Adrenal gland (tissue), 12 donors: ENCODE measurements around the gene HIC1. TPM values are rescaled to one million over a fixed set of nuclear protein-coding genes. Genes with fewer than 3 reads are reported as not detected.

ENCODE experiments used
- DNase-seq, 7 donors: peaks; one replicate each; pipeline ENCODE4 v3.0.0-alpha.2; 2019 to 2020
- H3K27ac ChIP-seq, 5 donors: fragments of 200-600 bp; sonication (generic) in 4 of 5; 1 replicate in 3 of 5; 2 replicates in 2 of 5; pipeline versions ENCODE4 v1.5.1 to v1.8.0; 2016 to 2020; ENCODE audit warnings: mild to moderate bottlenecking in 1 of 5
- H3K27me3 ChIP-seq: fragments of 200-600 bp; 2 replicates; pipeline ENCODE4 v1.8.0; 2021
- H3K36me3 ChIP-seq, 2 donors: fragments of 200-600 bp; replicated peaks in 1 of 2; 1 replicate in 1 of 2; 2 replicates in 1 of 2; pipeline versions ENCODE4 v1.5.1 to v1.8.0; 2018 to 2022
- H3K4me1 ChIP-seq, 2 donors: fragments of 200-600 bp; replicated peaks in 1 of 2; 1 replicate in 1 of 2; 2 replicates in 1 of 2; pipeline versions ENCODE4 v1.5.1 to v1.8.0; 2018 to 2021
- H3K4me3 ChIP-seq, 4 donors: fragments of 200-600 bp; sonication (generic) in 3 of 4; one replicate each; pipeline ENCODE4 v1.5.1; 2016 to 2018
- H3K9me3 ChIP-seq, 3 donors: fragments of 200-600 bp; sonication (generic) in 1 of 3; replicated peaks in 1 of 3; 1 replicate in 2 of 3; 2 replicates in 1 of 3; pipeline versions ENCODE4 v1.5.1 to v1.8.0; 2016 to 2021
- CTCF ChIP-seq, 6 experiments: fragments of 450-650 bp in 4 of 6; fragments of 200-600 bp in 2 of 6; sonication (generic) in 1 of 6; IDR thresholded peaks; 1 replicate in 5 of 6; 2 replicates in 1 of 6; pipeline versions ENCODE4 v1.5.1 to v1.8.0; 2016 to 2021; ENCODE audit warnings: antibody characterized with exemption in 6 of 6, mild to moderate bottlenecking in 2 of 6, moderate library complexity in 1 of 6
- POLR2A ChIP-seq, 2 donors: fragments of 450-650 bp; IDR thresholded peaks; one replicate each; pipeline ENCODE4 v1.6.1; 2017; ENCODE audit warnings: antibody characterized with exemption in 2 of 2, mild to moderate bottlenecking in 2 of 2, moderate library complexity in 1 of 2
- WGBS, 4 donors: extraction: QIAGEN DNeasy Blood & Tissue Kit in 2 of 4; methylation state at CpG; one replicate each; pipeline versions ENCODE4 v1.1.5 to v1.1.7; 2013 to 2017; 5-methylcytosine and 5-hydroxymethylcytosine counted together
- intact Hi-C, 2 donors: fragments of 100-400 bp; cut with DNase I; formaldehyde crosslinking; loops; one replicate each; pipeline versions ENCODE4 v1.14.1 to v1.15.0; 2022 to 2023
- polyA plus RNA-seq, 3 donors: library from polyadenylated mRNA; stranded (reverse); fragments of 200-250 nt in 2 of 3; fragments of 350-450 nt in 1 of 3; fragmentation: Illumina TruSeq in 1 of 3; extraction: RNeasy Lipid Tissue Mini Kit (QIAGEN cat#74804) in 1 of 3; gene quantifications; one replicate each; pipeline ENCODE4 v1.2.3, GENCODE V29; 2013 to 2014
- total RNA-seq, 9 donors: library from RNA; depleted of rRNA in 4 of 9; stranded (reverse); fragments of >200 nt in 4 of 9; fragments of 120-200 nt in 1 of 9; fragmentation: NEBNext Ultra II Directional in 1 of 9; extraction: Animal tissue kit (Norgen Biotek cat#: 25700) in 1 of 9; gene quantifications; one replicate each; pipeline versions ENCODE4 v1.1.0 to v1.2.4, GENCODE V29; 2013 to 2023
- donor health status: healthy with polysubstance abuse.
- donor health status: Bipolar disorder and iron deficiency.
- donor health status: DM: yes; HTN: yes; CAD: no.
- donor health status: DM: no; HTN: no; CAD: no.
- donor health status: DM: no; HTN: no; CAD: no.
- donor health status: DM: yes; HTN: yes; CAD: no.

The HIC1 gene
- total and polyA plus RNA-seq, 12 donors: 0.92 to 61.8 (median 23.9) TPM

- 1 to 6% (median 2%) methylated on average over 13 to 55 of the region's 55 CpGs for WGBS, 4 donors
- Histone ChIP-seq H3K4me3 (peak overlapping the region in 2 of 4 donors; percentile 55 to 85), H3K9me3 (no peaks in the 10 kb centered on the region), H3K4me1 (peaks cover 9 to 44% of the 10 kb centered on the region in 2 donors), H3K27ac (peak overlapping the region in 3 of 5 donors; percentile 66 to 83 (median 72)), H3K27me3 (no peaks in the 10 kb centered on the region), H3K36me3 (no peaks in the 10 kb centered on the region)
- intact Hi-C loops: loop anchor here in 1 of 2 donors (5.0 kb wide), 1 partner anchor 118 kb away; no protein-coding TSS in a partner anchor
- TF ChIP-seq POLR2A (IDR thresholded peaks at IDR 0.05): no peak
- peak; percentile 45 to 87 (median 78) for TF ChIP-seq CTCF (IDR thresholded peaks at IDR 0.05)
- peak; percentile 80 to 92 (median 85) for DNase-seq
Measured at GRCh38 chr17:2025622-2026309, 29.1 kb upstream of the HIC1 start.

- Histone ChIP-seq H3K9me3 (no peaks in the 10 kb centered on the region), H3K4me1 (peaks cover 14 to 44% of the 10 kb centered on the region in 2 donors), H3K4me3 (no peak overlapping the region), H3K27me3 (no peaks in the 10 kb centered on the region), H3K27ac (peak overlapping the region in 3 of 5 donors; percentile 14 to 58 (median 46)), H3K36me3 (no peaks in the 10 kb centered on the region)
- WGBS, 4 donors: 23 to 65% (median 52%) methylated on average over 8 to 11 of the region's 11 CpGs
- TF ChIP-seq POLR2A (IDR thresholded peaks at IDR 0.05) (no peak), CTCF (IDR thresholded peaks at IDR 0.05) (no peak)
- intact Hi-C loops: loop anchor here in 1 of 2 donors (5.0 kb wide), 1 partner anchor 120 kb away; no protein-coding TSS in a partner anchor
- DNase-seq: peak in 6 of 7 donors; percentile 45 to 71 (median 64)
Measured at GRCh38 chr17:2027528-2028233, 27.2 kb upstream of the HIC1 start.

GRCh38 chr17:2028234-2028614, 26.7 kb upstream of the HIC1 start:
- intact Hi-C loops: loop anchor here in 1 of 2 donors (5.0 kb wide), 1 partner anchor 121 kb away; no protein-coding TSS in a partner anchor
- 89 to 94% (median 91%) methylated on average over 5 of the region's 5 CpGs for WGBS, 4 donors
- no peak for TF ChIP-seq CTCF (IDR thresholded peaks at IDR 0.05)
- TF ChIP-seq POLR2A (IDR thresholded peaks at IDR 0.05): no peak

GRCh38 chr17:2028737-2029136, 26.2 kb upstream of the HIC1 start:
- Histone ChIP-seq H3K27ac (no peak overlapping the region), H3K4me1 (peaks cover 11 to 37% of the 10 kb centered on the region in 2 donors), H3K27me3 (no peaks in the 10 kb centered on the region), H3K9me3 (no peaks in the 10 kb centered on the region), H3K36me3 (peaks cover 0 to 5% of the 10 kb centered on the region in 2 donors), H3K4me3 (no peak overlapping the region)
- DNase-seq: no peak
- TF ChIP-seq CTCF (IDR thresholded peaks at IDR 0.05) (no peak), POLR2A (IDR thresholded peaks at IDR 0.05) (no peak)
- intact Hi-C loops: loop anchor here in 1 of 2 donors (5.0 kb wide), 1 partner anchor 121 kb away; no protein-coding TSS in a partner anchor
- WGBS, 4 donors: 68 to 81% (median 70%) methylated on average over 2 to 6 of the region's 6 CpGs; no CpG with 5 or more reads in 1 of the 4 donors

More at GRCh38 chr17:2028234-2028614, 26.7 kb upstream of the HIC1 start:
- no peaks in the 10 kb centered on the region for H3K36me3 ChIP-seq
- H3K9me3 ChIP-seq: no peaks in the 10 kb centered on the region
- H3K27me3 ChIP-seq: no peaks in the 10 kb centered on the region
- no peak for DNase-seq
- peaks cover 14 to 42% of the 10 kb centered on the region in 2 donors for H3K4me1 ChIP-seq
- no peak overlapping the region for H3K4me3 ChIP-seq
- H3K27ac ChIP-seq: peak overlapping the region in 2 of 5 donors; percentile 46 to 58
